T1000 (cell line): ENCODE data around the gene TMEM125.

ENCODE experiments used
- DNase-seq: peaks from one replicate; lab custom pipeline; 2025; ENCODE audit warnings: mixed read lengths; lab: John Stamatoyannopoulos, UW

TMEM125 gene

GRCh38 chr1:43274125-43274803, 4.5 kb downstream of the TMEM125 start:
- no peak for DNase-seq

- DNase-seq, result no peak
These were observed 5.0 kb downstream of the TMEM125 start for GRCh38 chr1:43274804-43275180.

GRCh38 chr1:43275826-43276620, 6.2 kb downstream of the TMEM125 start:
- DNase-seq, result no peak

GRCh38 chr1:43276673-43277072, 6.9 kb downstream of the TMEM125 start:
- DNase-seq, result no peak

- no peak for DNase-seq
These were observed 7.5 kb downstream of the TMEM125 start for GRCh38 chr1:43277116-43277876.

GRCh38 chr1:43279161-43279560, 9.4 kb downstream of the TMEM125 start:
- no peak for DNase-seq

GRCh38 chr1:43279666-43280065, 9.9 kb downstream of the TMEM125 start:
- no peak for DNase-seq

- DNase-seq, result no peak
These were observed 10.9 kb downstream of the TMEM125 start for GRCh38 chr1:43280692-43281091.

- DNase-seq, result no peak
These were observed 12.7 kb downstream of the TMEM125 start for GRCh38 chr1:43282220-43283195.

- DNase-seq, result no peak
These were observed 14.3 kb downstream of the TMEM125 start for GRCh38 chr1:43284065-43284464.

- DNase-seq, result no peak
These were observed 14.8 kb downstream of the TMEM125 start for GRCh38 chr1:43284546-43285110.

- no peak for DNase-seq
These were observed 15.6 kb downstream of the TMEM125 start, which contains the start of gene C1orf210 for GRCh38 chr1:43285269-43285990. TSS of gene C1orf210 (minus strand) at chr1:43285581. CDS start at chr1:43283270, 2,311 bp downstream.

- DNase-seq, result no peak
These were observed 16.3 kb downstream of the TMEM125 start for GRCh38 chr1:43286115-43286514.

- DNase-seq, result no peak
These were observed 16.8 kb downstream of the TMEM125 start for GRCh38 chr1:43286533-43286932.

- no peak for DNase-seq
These were observed 18.4 kb downstream of the TMEM125 start for GRCh38 chr1:43288058-43288784.

GRCh38 chr1:43288785-43289706, 19.3 kb downstream of the TMEM125 start:
- no peak for DNase-seq

GRCh38 chr1:43292216-43292615, 22.4 kb downstream of the TMEM125 start:
- DNase-seq, result no peak

GRCh38 chr1:43292679-43293078, 22.9 kb downstream of the TMEM125 start:
- DNase-seq, result no peak

GRCh38 chr1:43293176-43293575, 23.4 kb downstream of the TMEM125 start:
- DNase-seq, result no peak
